MCF 10A (cell line): ENCODE results near the gene SRM. TPM values are rescaled to one million over a fixed set of nuclear protein-coding genes. Genes with fewer than 3 reads are reported as not detected.
"Not testable (repeated sequence)": the region's sequence is repeated elsewhere in the genome, so short reads cannot be mapped to it uniquely, and the experiment has no call there.

Experiments used
- BruUV-seq: library from RNA; stranded (reverse); fragments of 400-500 nt; replicated peaks from 2 replicates; lab custom pipeline; 2021; lab: Mats Ljungman, UMichigan
- CTCF ChIA-PET: fragments of 300-600 bp; sonication (Branson Sonifier 250); formaldehyde crosslinking; extraction: SDS; loops from one replicate; lab custom pipeline; 2021; ENCODE audit warnings: antibody characterized with exemption, inconsistent platforms; lab: Yijun Ruan, JAX
- POLR2A ChIA-PET: fragments of 300-600, 350-650 bp; sonication (Branson Sonifier 250); formaldehyde crosslinking; extraction: SDS; loops from one replicate; lab custom pipeline; 2020; ENCODE audit warnings: antibody characterized with exemption, inconsistent platforms; lab: Yijun Ruan, JAX
- DNase-seq: peaks from one replicate; pipeline ENCODE4 v3.0.0-alpha.2; 2018; ENCODE audit not compliant: unreplicated experiment
- H3K27ac Mint-ChIP-seq: one replicate; pipeline ENCODE4 v1.8.0; 2022; ENCODE audit warnings: mild to moderate bottlenecking, low read depth, mixed read lengths; ENCODE audit not compliant: unreplicated experiment
- H3K27me3 Mint-ChIP-seq: one replicate; pipeline ENCODE4 v1.8.0; 2022; ENCODE audit warnings: mixed read lengths; ENCODE audit not compliant: insufficient read depth, unreplicated experiment
- H3K36me3 Mint-ChIP-seq: one replicate; pipeline ENCODE4 v1.8.0; 2022; ENCODE audit warnings: mild to moderate bottlenecking, moderate library complexity, mixed read lengths; ENCODE audit not compliant: insufficient read depth, unreplicated experiment
- H3K4me1 Mint-ChIP-seq: one replicate; pipeline ENCODE4 v1.8.0; 2022; ENCODE audit warnings: mixed read lengths; ENCODE audit not compliant: insufficient read depth, unreplicated experiment
- H3K4me3 Mint-ChIP-seq: one replicate; pipeline ENCODE4 v1.8.0; 2022; ENCODE audit warnings: mild to moderate bottlenecking, moderate library complexity, mixed read lengths; ENCODE audit not compliant: unreplicated experiment
- H3K9me3 Mint-ChIP-seq: one replicate; pipeline ENCODE4 v1.8.0; 2022; ENCODE audit warnings: mixed read lengths; ENCODE audit not compliant: unreplicated experiment
- intact Hi-C: fragments of 100-400 bp; cut with micrococcal nuclease; formaldehyde crosslinking; loops from 2 replicates; pipeline ENCODE4 v1.14.1; 2022
- total RNA-seq: library from RNA; stranded (reverse); gene quantifications from 2 replicates; pipeline ENCODE4 v1.2.3, GENCODE V29; 2022
- TF ChIP-seq, protein P1 (sequence below): fragments of 200-600 bp; IDR thresholded peaks from one replicate; pipeline ENCODE4 v1.8.0; 2022; ENCODE audit warnings: antibody characterized with exemption, mild to moderate bottlenecking; ENCODE audit not compliant: unreplicated experiment

Gene SRM
- total RNA-seq, 1 experiment from 2014 or later, result 327 TPM

DNA sequence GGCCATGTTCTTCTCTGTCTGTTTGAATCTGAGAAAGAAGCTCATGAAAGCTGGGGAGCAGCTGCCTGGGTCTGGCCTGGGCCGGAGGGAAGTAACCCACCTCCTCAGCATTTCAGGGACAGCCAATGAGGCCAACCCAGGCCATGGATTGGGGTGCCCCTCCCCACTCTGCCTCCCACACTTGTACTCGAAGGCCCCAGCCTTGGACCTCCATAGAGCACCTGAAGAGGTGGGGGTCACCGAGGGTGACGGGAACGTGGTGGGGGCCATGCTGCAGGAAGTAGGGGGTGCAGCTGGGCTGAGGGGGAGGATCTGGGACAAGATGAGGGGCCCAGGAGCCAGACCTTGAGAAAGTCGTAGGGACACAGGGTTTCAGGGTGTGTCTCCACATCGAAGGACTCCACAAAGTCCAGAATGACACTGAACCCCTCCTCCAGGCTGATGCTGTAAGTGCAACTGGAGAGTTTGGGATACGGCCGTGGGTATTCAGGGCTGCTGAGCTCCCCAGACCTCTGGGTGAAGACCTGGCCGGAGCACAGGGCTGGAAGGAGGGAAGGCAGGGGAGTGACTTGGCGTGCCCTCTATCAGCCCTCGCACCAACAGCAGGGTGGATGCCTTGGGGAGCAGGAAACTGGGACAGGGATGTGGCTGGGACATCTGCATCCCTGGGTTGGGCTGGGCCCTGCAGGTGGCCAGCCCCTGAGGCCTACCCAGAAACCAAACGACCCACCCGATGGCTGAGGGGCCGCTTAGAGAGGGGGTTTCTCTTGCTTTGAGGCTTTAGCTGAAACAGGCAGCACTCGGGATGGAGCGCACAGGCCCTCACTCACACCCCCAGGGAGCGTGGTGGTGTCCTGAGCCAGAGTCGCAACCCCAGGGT, 16.6 kb downstream of the SRM start:
- no peaks in the 10 kb centered on the region for H3K9me3 Mint-ChIP-seq
- H3K4me3 Mint-ChIP-seq, result no peak overlapping the region
- no peaks in the 10 kb centered on the region for H3K4me1 Mint-ChIP-seq
- BruUV-seq, result no TSS peak
- intact Hi-C loops, result no loop called here
- DNase-seq, result no peak
- TF ChIP-seq, protein P1, sequence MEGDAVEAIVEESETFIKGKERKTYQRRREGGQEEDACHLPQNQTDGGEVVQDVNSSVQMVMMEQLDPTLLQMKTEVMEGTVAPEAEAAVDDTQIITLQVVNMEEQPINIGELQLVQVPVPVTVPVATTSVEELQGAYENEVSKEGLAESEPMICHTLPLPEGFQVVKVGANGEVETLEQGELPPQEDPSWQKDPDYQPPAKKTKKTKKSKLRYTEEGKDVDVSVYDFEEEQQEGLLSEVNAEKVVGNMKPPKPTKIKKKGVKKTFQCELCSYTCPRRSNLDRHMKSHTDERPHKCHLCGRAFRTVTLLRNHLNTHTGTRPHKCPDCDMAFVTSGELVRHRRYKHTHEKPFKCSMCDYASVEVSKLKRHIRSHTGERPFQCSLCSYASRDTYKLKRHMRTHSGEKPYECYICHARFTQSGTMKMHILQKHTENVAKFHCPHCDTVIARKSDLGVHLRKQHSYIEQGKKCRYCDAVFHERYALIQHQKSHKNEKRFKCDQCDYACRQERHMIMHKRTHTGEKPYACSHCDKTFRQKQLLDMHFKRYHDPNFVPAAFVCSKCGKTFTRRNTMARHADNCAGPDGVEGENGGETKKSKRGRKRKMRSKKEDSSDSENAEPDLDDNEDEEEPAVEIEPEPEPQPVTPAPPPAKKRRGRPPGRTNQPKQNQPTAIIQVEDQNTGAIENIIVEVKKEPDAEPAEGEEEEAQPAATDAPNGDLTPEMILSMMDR, result no peak
- POLR2A ChIA-PET, result interaction anchor here (0.7 kb wide), 1 partner anchor 15 kb away, joined by 3 read pairs; no protein-coding TSS in a partner anchor
- CTCF ChIA-PET, result interaction anchor here (0.5 to 1.1 kb wide), 2 partner anchors 15 to 865 kb away, joined by 3 to 4 read pairs; no protein-coding TSS in a partner anchor
- H3K27me3 Mint-ChIP-seq, result no peaks in the 10 kb centered on the region
- peaks cover 7% of the 10 kb centered on the region for H3K36me3 Mint-ChIP-seq
- no peak overlapping the region for H3K27ac Mint-ChIP-seq

DNA sequence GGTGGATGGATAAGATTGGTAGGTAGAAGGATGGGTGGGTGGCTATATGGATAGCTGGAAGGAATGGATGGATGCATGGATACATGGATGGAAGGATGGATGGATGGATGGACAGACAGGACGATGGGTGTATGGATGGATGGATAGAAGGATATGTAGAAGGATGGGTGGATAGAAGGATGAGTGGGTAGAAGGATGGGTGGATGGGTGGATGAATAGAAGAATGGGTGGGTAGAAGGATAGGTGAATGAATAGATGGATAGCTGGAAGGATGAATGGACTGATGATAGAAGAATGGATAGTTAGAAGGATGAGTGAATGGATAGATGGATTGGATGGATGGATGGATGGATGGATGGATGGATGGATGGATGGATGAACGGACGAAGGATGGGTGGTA, 17.8 kb downstream of the SRM start:
- TF ChIP-seq, protein P1, result no peak
- no peaks in the 10 kb centered on the region for H3K4me1 Mint-ChIP-seq
- no peak overlapping the region for H3K27ac Mint-ChIP-seq
- H3K27me3 Mint-ChIP-seq, result no peaks in the 10 kb centered on the region
- H3K36me3 Mint-ChIP-seq, result peaks cover under 1% of the 10 kb centered on the region
- BruUV-seq, result no TSS peak
- intact Hi-C loops, result no loop called here
- POLR2A ChIA-PET, result no interaction called here
- H3K9me3 Mint-ChIP-seq, result no peaks in the 10 kb centered on the region
- H3K4me3 Mint-ChIP-seq, result no peak overlapping the region
- CTCF ChIA-PET, result interaction anchor here (0.7 to 1.0 kb wide), 2 partner anchors 54 to 677 kb away, joined by 3 read pairs; no protein-coding TSS in a partner anchor
- no peak for DNase-seq

DNA sequence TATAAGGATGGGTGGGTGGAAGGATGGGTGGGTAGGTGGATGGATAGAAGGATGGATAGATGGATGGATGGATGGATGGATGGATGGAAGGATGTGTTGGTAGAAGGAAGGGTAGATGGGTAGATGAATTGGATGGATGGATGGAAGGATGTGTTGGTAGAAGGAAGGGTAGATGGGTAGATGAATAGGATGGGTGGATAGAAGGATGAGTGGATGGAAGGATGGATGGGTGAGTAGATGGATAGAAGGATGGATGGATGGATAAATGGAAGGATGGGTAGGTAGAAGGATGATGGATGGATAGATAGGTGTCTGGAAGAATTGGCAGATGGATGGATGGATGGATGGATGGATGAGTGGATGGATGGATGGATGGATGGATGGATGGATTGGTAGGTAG, 18.8 kb downstream of the SRM start:
- CTCF ChIA-PET, result no interaction called here
- H3K4me1 Mint-ChIP-seq, result no peaks in the 10 kb centered on the region
- no peak overlapping the region for H3K4me3 Mint-ChIP-seq
- no peaks in the 10 kb centered on the region for H3K9me3 Mint-ChIP-seq
- TF ChIP-seq, protein P1, result no peak
- intact Hi-C loops, result no loop called here
- BruUV-seq, result no TSS peak
- POLR2A ChIA-PET, result no interaction called here
- no peak for DNase-seq
- H3K36me3 Mint-ChIP-seq, result no peaks in the 10 kb centered on the region
- no peak overlapping the region for H3K27ac Mint-ChIP-seq
- H3K27me3 Mint-ChIP-seq, result no peaks in the 10 kb centered on the region

DNA sequence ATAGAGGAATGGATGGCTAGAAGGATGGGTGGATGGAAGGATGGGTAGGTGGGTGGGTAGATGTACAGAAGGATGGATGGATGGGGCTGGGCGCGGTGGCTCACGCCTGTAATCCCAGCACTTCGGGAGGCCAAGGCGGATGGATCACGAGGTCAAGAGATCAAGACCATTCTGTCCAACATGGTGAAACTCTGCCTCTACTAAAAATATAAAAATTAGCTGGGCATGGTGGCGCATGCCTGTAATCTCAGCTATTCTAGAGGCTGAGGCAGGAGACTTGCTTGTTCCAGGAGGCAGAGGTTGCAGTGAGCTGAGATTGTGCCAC, 19.8 kb downstream of the SRM start:
- H3K27ac Mint-ChIP-seq, H3K36me3 Mint-ChIP-seq, intact Hi-C loops, POLR2A ChIA-PET, H3K27me3 Mint-ChIP-seq, BruUV-seq, H3K4me3 Mint-ChIP-seq, DNase-seq, H3K4me1 Mint-ChIP-seq, H3K9me3 Mint-ChIP-seq: not testable (repeated sequence)
- CTCF ChIA-PET, result interaction anchor here (0.6 to 4.1 kb wide), 2 partner anchors 10 to 622 kb away, joined by 4 to 64 read pairs; partner anchors contain the start of gene MASP2
